ENCODE data around the gene S100A10. TPM values are rescaled to one million over a fixed set of nuclear protein-coding genes. Genes with fewer than 3 reads are reported as not detected.

Gene S100A10
- total RNA-seq, 1 experiment from 2014 or later: 1,436 TPM

GRCh38 chr1:151992303-151993083 is 1.2 kb downstream of the S100A10 start:
- intact Hi-C loops (cut with micrococcal nuclease; ENCODE audit: unreplicated experiment): loop anchor here (1.0 to 5.0 kb wide), 4 partner anchors 8 to 798 kb away; partner anchors contain the start of gene S100A11
- Histone ChIP-seq H3K36me3 (ENCODE audit: low read depth) (peaks cover 31% of the 10 kb centered on the region), H3K4me1 (replicated peaks; ENCODE audit: insufficient read depth) (peaks cover 75% of the 10 kb centered on the region), H3K27me3 (ENCODE audit: insufficient read depth, low read depth) (no peaks in the 10 kb centered on the region), H3K4me2 (peak overlapping the region; percentile 93), H2AFZ (no peak overlapping the region), H4K20me1 (ENCODE audit: insufficient read depth) (peaks cover 25% of the 10 kb centered on the region), H3K79me2 (ENCODE audit: low read depth) (peaks cover 54% of the 10 kb centered on the region), H3K9me3 (ENCODE audit: insufficient read depth, low read depth) (peaks cover 5% of the 10 kb centered on the region; the same call in 1 of the 2 replicates), H3K27ac (peak overlapping the region; percentile 99), H3F3A (ENCODE audit: insufficient read depth, low read depth) (peaks cover 88% of the 10 kb centered on the region), H3K4me3 (peak overlapping the region; percentile 94), H3K9me2 (ENCODE audit: insufficient read depth) (no peaks in the 10 kb centered on the region)
- ChIA-PET POLR2A (ENCODE audit: unreplicated experiment) (interaction anchor here (0.5 to 1.5 kb wide), 22 partner anchors 11 to 660 kb away, joined by 3 to 24 read pairs (median 6); partner anchors contain the start of genes C2CD4D and S100A11), CTCF (interaction anchor here (0.6 kb wide), 1 partner anchor 193 kb away, joined by 8 read pairs; no protein-coding TSS in a partner anchor)
- DNase-seq: peak; percentile 97 to 99
- TF ChIP-seq EZH2 (IDR thresholded peaks at IDR 0.05; ENCODE audit: low read depth): no peak
- TF ChIP-seq, protein P1, sequence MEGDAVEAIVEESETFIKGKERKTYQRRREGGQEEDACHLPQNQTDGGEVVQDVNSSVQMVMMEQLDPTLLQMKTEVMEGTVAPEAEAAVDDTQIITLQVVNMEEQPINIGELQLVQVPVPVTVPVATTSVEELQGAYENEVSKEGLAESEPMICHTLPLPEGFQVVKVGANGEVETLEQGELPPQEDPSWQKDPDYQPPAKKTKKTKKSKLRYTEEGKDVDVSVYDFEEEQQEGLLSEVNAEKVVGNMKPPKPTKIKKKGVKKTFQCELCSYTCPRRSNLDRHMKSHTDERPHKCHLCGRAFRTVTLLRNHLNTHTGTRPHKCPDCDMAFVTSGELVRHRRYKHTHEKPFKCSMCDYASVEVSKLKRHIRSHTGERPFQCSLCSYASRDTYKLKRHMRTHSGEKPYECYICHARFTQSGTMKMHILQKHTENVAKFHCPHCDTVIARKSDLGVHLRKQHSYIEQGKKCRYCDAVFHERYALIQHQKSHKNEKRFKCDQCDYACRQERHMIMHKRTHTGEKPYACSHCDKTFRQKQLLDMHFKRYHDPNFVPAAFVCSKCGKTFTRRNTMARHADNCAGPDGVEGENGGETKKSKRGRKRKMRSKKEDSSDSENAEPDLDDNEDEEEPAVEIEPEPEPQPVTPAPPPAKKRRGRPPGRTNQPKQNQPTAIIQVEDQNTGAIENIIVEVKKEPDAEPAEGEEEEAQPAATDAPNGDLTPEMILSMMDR (conservative IDR thresholded peaks at IDR 0.05): no peak
- TSS peak; percentile 25 for BruUV-seq (replicated peaks)

DNA sequence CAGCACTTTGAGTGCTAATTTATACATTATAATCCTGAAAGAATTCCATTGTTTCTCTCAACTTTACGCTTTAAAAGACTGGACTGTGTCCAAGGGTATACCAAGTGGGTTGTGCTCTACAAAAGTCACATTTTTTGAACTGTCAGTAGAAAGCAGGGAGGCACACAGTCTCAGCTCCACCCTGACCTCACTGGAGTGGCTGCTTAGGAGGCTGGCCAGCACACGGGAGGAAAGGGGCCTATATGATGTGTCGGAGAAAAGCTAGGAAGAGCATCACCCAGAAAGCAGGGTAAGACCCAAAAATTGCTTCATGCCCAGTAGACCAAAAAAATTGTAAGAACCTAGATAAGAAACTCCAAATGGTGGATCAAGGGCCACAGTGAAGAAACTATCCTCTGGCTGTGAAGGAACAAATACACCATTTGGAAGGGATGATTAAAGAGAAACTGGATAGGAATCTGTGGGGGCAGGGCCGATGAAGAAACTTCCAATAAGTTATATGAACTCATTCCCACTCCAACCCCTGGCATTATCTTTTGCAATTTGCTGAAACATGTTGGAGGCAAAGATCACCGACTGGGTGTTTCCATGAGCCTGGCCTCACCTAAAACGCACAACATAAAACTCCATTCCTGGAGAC is 1.9 kb downstream of the S100A10 start:
- ChIA-PET CTCF (interaction anchor here (0.6 kb wide), 2 partner anchors 58 to 194 kb away, joined by 3 to 8 read pairs; no protein-coding TSS in a partner anchor), POLR2A (ENCODE audit: unreplicated experiment) (interaction anchor here (0.6 to 1.5 kb wide), 14 partner anchors 12 to 660 kb away, joined by 4 to 24 read pairs (median 8); partner anchors contain the start of gene S100A11)
- no peak for TF ChIP-seq EZH2 (IDR thresholded peaks at IDR 0.05; ENCODE audit: low read depth)
- TF ChIP-seq, protein P1 (conservative IDR thresholded peaks at IDR 0.05): no peak
- no peaks in the 10 kb centered on the region for H3K9me2 ChIP-seq (ENCODE audit: insufficient read depth)
- DNase-seq: peak in 1 of 2 experiments; percentile 34
- peaks cover 75% of the 10 kb centered on the region for H3K4me1 ChIP-seq (replicated peaks; ENCODE audit: insufficient read depth)
- H3K27ac ChIP-seq: peak overlapping the region; percentile 99
- H3K4me2 ChIP-seq: peak overlapping the region; percentile 93
- no peak overlapping the region for H2AFZ ChIP-seq
- peaks cover 86% of the 10 kb centered on the region for H3F3A ChIP-seq (ENCODE audit: insufficient read depth, low read depth)
- no TSS peak for BruUV-seq (replicated peaks)
- H3K79me2 ChIP-seq (ENCODE audit: low read depth): peaks cover 61% of the 10 kb centered on the region
- intact Hi-C loops (cut with micrococcal nuclease; ENCODE audit: unreplicated experiment): loop anchor here (1.0 to 5.0 kb wide), 4 partner anchors 9 to 797 kb away; partner anchors contain the start of gene S100A11
- no peaks in the 10 kb centered on the region for H3K27me3 ChIP-seq (ENCODE audit: insufficient read depth, low read depth)
- H3K4me3 ChIP-seq: peak overlapping the region; percentile 94
- peaks cover 25% of the 10 kb centered on the region for H4K20me1 ChIP-seq (ENCODE audit: insufficient read depth)
- no peaks in the 10 kb centered on the region for H3K9me3 ChIP-seq (ENCODE audit: insufficient read depth, low read depth)
- H3K36me3 ChIP-seq (ENCODE audit: low read depth): peaks cover 37% of the 10 kb centered on the region

DNA sequence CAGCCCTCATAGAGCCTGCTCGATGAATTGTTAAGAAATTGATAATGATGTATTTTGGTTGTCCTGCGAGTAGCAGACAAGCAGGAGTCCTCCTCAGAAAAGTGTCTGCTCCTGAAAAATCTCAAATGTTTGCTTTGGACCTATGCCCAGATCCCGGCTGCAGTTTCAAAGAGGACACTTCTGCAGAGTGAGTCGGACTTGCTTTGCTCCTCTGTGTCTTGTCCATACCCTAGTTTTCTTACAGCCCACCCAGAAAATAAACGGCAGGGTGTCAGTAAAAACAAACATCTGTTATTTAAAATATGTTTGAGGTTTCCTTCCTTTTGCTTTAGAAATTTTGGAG is 2.8 kb downstream of the S100A10 start:
- Histone ChIP-seq H3K27ac (peak overlapping the region; percentile 99), H3K27me3 (ENCODE audit: insufficient read depth, low read depth) (no peaks in the 10 kb centered on the region), H3K9me2 (ENCODE audit: insufficient read depth) (no peaks in the 10 kb centered on the region), H2AFZ (no peak overlapping the region), H3K79me2 (ENCODE audit: low read depth) (peaks cover 70% of the 10 kb centered on the region), H3K4me1 (replicated peaks; ENCODE audit: insufficient read depth) (peaks cover 75% of the 10 kb centered on the region), H4K20me1 (ENCODE audit: insufficient read depth) (peaks cover 25% of the 10 kb centered on the region), H3F3A (ENCODE audit: insufficient read depth, low read depth) (peaks cover 86% of the 10 kb centered on the region), H3K4me3 (peak overlapping the region; percentile 94), H3K4me2 (peak overlapping the region; percentile 93), H3K9me3 (ENCODE audit: insufficient read depth, low read depth) (no peaks in the 10 kb centered on the region), H3K36me3 (ENCODE audit: low read depth) (peaks cover 46% of the 10 kb centered on the region)
- ChIA-PET CTCF (no interaction called here), POLR2A (ENCODE audit: unreplicated experiment) (interaction anchor here (0.7 to 3.1 kb wide), 4 partner anchors 11 to 57 kb away, joined by 3 to 24 read pairs (median 4); no protein-coding TSS in a partner anchor)
- TF ChIP-seq, protein P1 (conservative IDR thresholded peaks at IDR 0.05): no peak
- no peak for TF ChIP-seq EZH2 (IDR thresholded peaks at IDR 0.05; ENCODE audit: low read depth)
- peak in 1 of 2 experiments; percentile 69 for DNase-seq
- intact Hi-C loops (cut with micrococcal nuclease; ENCODE audit: unreplicated experiment): loop anchor here (5.0 kb wide), 1 partner anchor 171 kb away; no protein-coding TSS in a partner anchor
- no TSS peak for BruUV-seq (replicated peaks)

Data from PC-9 (cell line).